H1 (cell line): ENCODE results near the gene PLPPR1.

Experiments used
- ATF3 ChIP-seq: IDR thresholded peaks from 2 replicates; pipeline ENCODE4 v1.6.1; 2011; ENCODE audit warnings: low read depth, mild to moderate bottlenecking, low read length; ENCODE audit not compliant: insufficient read depth
- CEBPB ChIP-seq: IDR thresholded peaks from 2 replicates; pipeline ENCODE4 v1.6.1; 2012; ENCODE audit warnings: low read depth, low read length
- POLR2A ChIP-seq, 2 experiments: IDR thresholded peaks; 1 replicate in 1 of 2; 2 replicates in 1 of 2; pipeline ENCODE4 v1.6.1; 2011; ENCODE audit warnings: low read depth in 2 of 2, low read length in 2 of 2, mild to moderate bottlenecking in 2 of 2; ENCODE audit errors: control extremely low read depth in 1 of 2

DNA sequence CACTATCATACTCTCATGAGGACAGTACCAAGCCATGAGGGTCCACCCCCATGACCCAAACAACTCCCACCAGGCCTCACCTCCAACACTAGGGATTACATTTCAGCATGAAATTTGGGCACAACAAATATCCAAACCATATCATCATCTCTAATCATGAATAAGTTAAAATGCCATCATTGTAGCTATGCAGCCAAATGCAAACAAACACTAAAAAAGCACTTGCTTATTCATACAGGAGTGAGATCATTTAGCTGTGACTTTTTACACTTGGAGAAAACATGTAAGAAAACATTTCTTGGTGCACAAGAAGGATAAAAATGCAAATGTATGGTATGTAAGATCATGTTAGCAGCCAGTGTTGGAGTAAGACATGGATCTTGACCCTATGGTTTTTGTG lies 332.1 kb downstream of the PLPPR1 start:
- TF ChIP-seq POLR2A (IDR thresholded peaks at IDR 0.05; ENCODE audit: control extremely low read depth in 1 of 2, low read depth in 2 of 2, low read length in 2 of 2) (no peak), CEBPB (no peak), ATF3 (no peak)
